GM12891 (cell line): Measurements from ENCODE around the gene XKR3.
"Not testable (repeated sequence)": the region's sequence is repeated elsewhere in the genome, so short reads cannot be mapped to it uniquely, and the experiment has no call there.

Experiments used
- POLR2A ChIP-seq: IDR thresholded peaks from 2 replicates; pipeline ENCODE4 v1.6.1; 2011; ENCODE audit warnings: low read depth, low read length, control low read depth
- POLR2AphosphoS5 ChIP-seq: IDR thresholded peaks from 2 replicates; pipeline ENCODE4 v1.6.1; 2011; ENCODE audit warnings: low read depth, low read length, control low read depth
- POU2F2 ChIP-seq: IDR thresholded peaks from 2 replicates; pipeline ENCODE4 v1.6.1; 2011; ENCODE audit warnings: low read depth, mild to moderate bottlenecking, control low read depth, low read length, moderate library complexity
- TAF1 ChIP-seq: IDR thresholded peaks from 2 replicates; pipeline ENCODE4 v1.6.1; 2011; ENCODE audit warnings: low read depth, low read length, control low read depth

DNA sequence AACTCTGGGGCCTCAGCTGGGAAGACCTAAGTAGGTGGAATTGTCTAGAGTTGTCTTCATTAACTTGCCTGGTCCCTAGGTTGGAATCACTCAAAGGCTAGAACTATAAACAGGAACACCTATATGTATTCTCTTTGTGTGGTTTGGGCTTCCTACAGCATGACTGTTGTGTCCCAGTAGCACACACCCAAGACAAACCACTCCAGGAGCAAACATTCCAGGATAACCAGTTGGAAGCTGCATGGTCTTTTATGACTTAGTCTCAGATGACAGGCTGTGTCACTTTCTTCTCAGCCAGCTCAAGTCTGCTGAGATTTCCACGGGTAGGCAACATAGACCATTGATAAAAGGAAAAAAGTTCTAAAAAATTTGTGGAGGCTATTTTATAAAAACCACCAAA is 90.9 kb downstream of the XKR3 start:
- not testable (repeated sequence) for TF ChIP-seq POU2F2, POLR2A, POLR2AphosphoS5, TAF1
